Measurements from ENCODE around the gene NAB2. TPM values are rescaled to one million over a fixed set of nuclear protein-coding genes. Genes with fewer than 3 reads are reported as not detected.

Gene NAB2
- total and polyA plus RNA-seq, 2 of the 8 experiments (the other 6 are each of a cell fraction or from before 2014, with no cell fraction given): 20.9 to 23.5 TPM

DNA sequence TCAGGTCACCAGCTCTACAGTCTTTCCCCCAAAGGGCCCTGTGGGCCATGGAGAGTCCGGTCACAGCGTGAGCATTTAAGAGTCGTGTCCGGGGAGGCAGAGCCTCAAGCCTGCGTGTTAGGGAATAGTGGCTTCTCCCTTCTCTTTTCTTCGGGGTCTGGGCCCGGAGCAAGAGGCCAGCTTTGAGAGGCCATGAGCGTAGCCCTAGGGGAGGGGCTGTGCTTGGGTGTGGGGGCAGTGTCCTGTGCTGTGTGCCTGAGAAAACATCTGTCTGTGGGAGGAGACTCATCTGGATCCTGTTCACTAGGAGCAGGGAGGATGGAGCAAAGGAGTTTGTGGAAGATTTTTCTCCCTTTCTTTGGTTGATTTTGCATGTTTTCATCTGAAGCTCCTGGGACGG, 53.2 kb downstream of the NAB2 start:
- H2BK15ac ChIP-seq (ENCODE audit: low read length): no peak overlapping the region
- no peak overlapping the region for H3K56ac ChIP-seq (replicated peaks; ENCODE audit: insufficient read length, low read depth, low read length)
- DNase-seq (ENCODE audit: low read depth in 1 of 2, low spot score in 2 of 2): no peak
- CTCF ChIA-PET (ENCODE audit: partially characterized antibody): interaction anchor here (0.8 to 4.6 kb wide), 6 partner anchors 12 to 73 kb away, joined by 3 to 29 read pairs (median 4); no protein-coding TSS in a partner anchor
- no peak overlapping the region for H3K18ac ChIP-seq (ENCODE audit: extremely low read depth, low read length)
- H2BK20ac ChIP-seq (ENCODE audit: low read length): no peak overlapping the region
- no peak for FAIRE-seq
- no peaks in the 10 kb centered on the region for H3K23me2 ChIP-seq (ENCODE audit: low read depth, low read length)
- H3K9me3 ChIP-seq (ENCODE audit: insufficient read depth in 2 of 2, low read depth in 1 of 2, low read length in 1 of 2): no peaks in the 10 kb centered on the region
- no peak overlapping the region for H4K91ac ChIP-seq (replicated peaks; ENCODE audit: insufficient read length, low read length)
- no peak overlapping the region; the same call in 1 of the 2 replicates for H2BK5ac ChIP-seq (ENCODE audit: low read depth, low read length)
- peaks cover 0 to 17% of the 10 kb centered on the region in 2 experiments; a peak in 1 of 4 replicates for H3K79me2 ChIP-seq (ENCODE audit: control insufficient read depth in 1 of 2, insufficient read depth in 2 of 2, low read length in 2 of 2)
- H3K4me2 ChIP-seq (ENCODE audit: insufficient read depth in 1 of 2, low read depth in 2 of 2, low read length in 2 of 2): no peak overlapping the region
- H3K9ac ChIP-seq (replicated peaks in 1 of 4; ENCODE audit: extremely low read depth in 1 of 4, low read depth in 3 of 4, low read length in 3 of 4): no peak overlapping the region
- peaks cover 0 to 6% (median under 1%) of the 10 kb centered on the region in 4 experiments; a peak in 2 of 7 replicates for H3K4me1 ChIP-seq (replicated peaks in 1 of 4; ENCODE audit: control insufficient read depth in 3 of 4, insufficient read depth in 4 of 4, low read length in 3 of 4)
- no peak overlapping the region for H2BK120ac ChIP-seq (replicated peaks; ENCODE audit: low read depth, low read length)
- peaks cover 11% of the 10 kb centered on the region for H3K79me1 ChIP-seq (ENCODE audit: low read depth, low read length)
- 93% methylated on average over 9 of the region's 9 CpGs; no CpG with 5 or more reads in 1 of the 2 experiments for whole genome bisulfite sequencing, 2 experiments (ENCODE audit: extremely low coverage in 1 of 2, insufficient coverage in 1 of 2, insufficient read length in 1 of 2, insufficient replicate concordance in 2 of 2, low coverage in 1 of 2, low lambda C conversion rate in 2 of 2, missing lambda C conversion rate in 1 of 2)
- H3K36me3 ChIP-seq (ENCODE audit: control insufficient read depth in 2 of 4, insufficient read depth in 4 of 4, low read length in 3 of 4): peaks cover 49 to 80% (median 63%) of the 10 kb centered on the region in 4 experiments
- POLR2A ChIA-PET (ENCODE audit: partially characterized antibody): interaction anchor here (1.0 to 2.9 kb wide), 9 partner anchors 9 to 27 kb away, joined by 3 to 22 read pairs (median 5); partner anchors contain the start of gene LRP1
- H2AFZ ChIP-seq (ENCODE audit: low read length): no peak overlapping the region
- H3K27ac ChIP-seq (ENCODE audit: low read depth, low read length): no peak overlapping the region
- H2BK12ac ChIP-seq (ENCODE audit: low read depth, low read length): no peak overlapping the region
- no peaks in the 10 kb centered on the region for H3K27me3 ChIP-seq (replicated peaks in 1 of 4; ENCODE audit: control insufficient read depth in 3 of 4, extremely low read depth in 1 of 4, insufficient read depth in 3 of 4, low read length in 3 of 4)
- no peak overlapping the region for H3K14ac ChIP-seq (ENCODE audit: insufficient read length)
- H3K4ac ChIP-seq (replicated peaks; ENCODE audit: insufficient read length, low read depth, low read length): no peak overlapping the region
- no peak overlapping the region for H4K5ac ChIP-seq (ENCODE audit: insufficient read length, low read depth, low read length)
- H4K20me1 ChIP-seq (replicated peaks in 1 of 2; ENCODE audit: control insufficient read depth in 1 of 2, insufficient read depth in 2 of 2, low read length in 2 of 2): peaks cover 9 to 16% of the 10 kb centered on the region in 2 experiments
- no peak overlapping the region for H2AK5ac ChIP-seq (ENCODE audit: low read depth, low read length)
- no peak overlapping the region for H4K8ac ChIP-seq (ENCODE audit: extremely low read depth, insufficient read depth, low read length)
- H3K4me3 ChIP-seq (ENCODE audit: extremely low read depth in 1 of 4, insufficient read depth in 2 of 4, low read depth in 3 of 4, low read length in 4 of 4): no peak overlapping the region
- no peak overlapping the region for H3K23ac ChIP-seq (ENCODE audit: insufficient read length)
- TF ChIP-seq SP2 (IDR thresholded peaks at IDR 0.05; ENCODE audit: low read length) (no peak), KDM5A (IDR thresholded peaks at IDR 0.05; ENCODE audit: low read length) (no peak), CREB1 (IDR thresholded peaks at IDR 0.05) (no peak), SIX5 (IDR thresholded peaks at IDR 0.05; ENCODE audit: low read depth, low read length) (no peak), JUND (IDR thresholded peaks at IDR 0.05; ENCODE audit: low read length) (no peak), SIN3A (conservative IDR thresholded peaks at IDR 0.05 in 1 of 2, IDR thresholded peaks at IDR 0.05 in 1 of 2; ENCODE audit: low read depth in 1 of 2, low read length in 2 of 2) (no peak)
